ENCODE measurements around the gene BNC2. TPM values are rescaled to one million over a fixed set of nuclear protein-coding genes. Genes with fewer than 3 reads are reported as not detected.

Gene BNC2
- total and polyA plus RNA-seq, 2 of the 13 experiments (the other 11 are each of a cell fraction or from before 2014, with no cell fraction given), result not detected

- TF ChIP-seq, protein P1, sequence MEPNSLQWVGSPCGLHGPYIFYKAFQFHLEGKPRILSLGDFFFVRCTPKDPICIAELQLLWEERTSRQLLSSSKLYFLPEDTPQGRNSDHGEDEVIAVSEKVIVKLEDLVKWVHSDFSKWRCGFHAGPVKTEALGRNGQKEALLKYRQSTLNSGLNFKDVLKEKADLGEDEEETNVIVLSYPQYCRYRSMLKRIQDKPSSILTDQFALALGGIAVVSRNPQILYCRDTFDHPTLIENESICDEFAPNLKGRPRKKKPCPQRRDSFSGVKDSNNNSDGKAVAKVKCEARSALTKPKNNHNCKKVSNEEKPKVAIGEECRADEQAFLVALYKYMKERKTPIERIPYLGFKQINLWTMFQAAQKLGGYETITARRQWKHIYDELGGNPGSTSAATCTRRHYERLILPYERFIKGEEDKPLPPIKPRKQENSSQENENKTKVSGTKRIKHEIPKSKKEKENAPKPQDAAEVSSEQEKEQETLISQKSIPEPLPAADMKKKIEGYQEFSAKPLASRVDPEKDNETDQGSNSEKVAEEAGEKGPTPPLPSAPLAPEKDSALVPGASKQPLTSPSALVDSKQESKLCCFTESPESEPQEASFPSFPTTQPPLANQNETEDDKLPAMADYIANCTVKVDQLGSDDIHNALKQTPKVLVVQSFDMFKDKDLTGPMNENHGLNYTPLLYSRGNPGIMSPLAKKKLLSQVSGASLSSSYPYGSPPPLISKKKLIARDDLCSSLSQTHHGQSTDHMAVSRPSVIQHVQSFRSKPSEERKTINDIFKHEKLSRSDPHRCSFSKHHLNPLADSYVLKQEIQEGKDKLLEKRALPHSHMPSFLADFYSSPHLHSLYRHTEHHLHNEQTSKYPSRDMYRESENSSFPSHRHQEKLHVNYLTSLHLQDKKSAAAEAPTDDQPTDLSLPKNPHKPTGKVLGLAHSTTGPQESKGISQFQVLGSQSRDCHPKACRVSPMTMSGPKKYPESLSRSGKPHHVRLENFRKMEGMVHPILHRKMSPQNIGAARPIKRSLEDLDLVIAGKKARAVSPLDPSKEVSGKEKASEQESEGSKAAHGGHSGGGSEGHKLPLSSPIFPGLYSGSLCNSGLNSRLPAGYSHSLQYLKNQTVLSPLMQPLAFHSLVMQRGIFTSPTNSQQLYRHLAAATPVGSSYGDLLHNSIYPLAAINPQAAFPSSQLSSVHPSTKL (CRISPR knock-in tag; IDR thresholded peaks at IDR 0.05), result peak; percentile 48
- TF ChIP-seq ZNF382 (CRISPR knock-in tag; IDR thresholded peaks at IDR 0.05; ENCODE audit: borderline replicate concordance), result no peak
- TF ChIP-seq HNF4A (CRISPR knock-in tag; IDR thresholded peaks at IDR 0.05), result peak; percentile 71
- peak; percentile 41; the same call in 1 of the 2 replicates for TF ChIP-seq REPIN1 (CRISPR knock-in tag; IDR thresholded peaks at IDR 0.05; ENCODE audit: borderline replicate concordance, low read depth)
- TF ChIP-seq MAFK (conservative IDR thresholded peaks at IDR 0.05 in 1 of 2, IDR thresholded peaks at IDR 0.05 in 1 of 2; ENCODE audit: low read length in 2 of 2), result no peak
- TF ChIP-seq RXRB (CRISPR knock-in tag; IDR thresholded peaks at IDR 0.05; ENCODE audit: borderline replicate concordance), result 0 out of 2 replicates have a peak, but pooled peaks have one; percentile 27
- TF ChIP-seq RARA (CRISPR knock-in tag; IDR thresholded peaks at IDR 0.05), result 0 out of 2 replicates have a peak, but pooled peaks have one; percentile 40
- 0 out of 2 replicates have a peak, but pooled peaks have one; percentile 35 for TF ChIP-seq BCL6 (CRISPR knock-in tag; IDR thresholded peaks at IDR 0.05)
- TF ChIP-seq SOX5 (CRISPR knock-in tag; IDR thresholded peaks at IDR 0.05; ENCODE audit: borderline replicate concordance), result 0 out of 2 replicates have a peak, but pooled peaks have one; percentile 13
- TF ChIP-seq ZNF605 (CRISPR knock-in tag; IDR thresholded peaks at IDR 0.05), result no peak
- TF ChIP-seq ZNF33B (CRISPR knock-in tag; IDR thresholded peaks at IDR 0.05), result no peak
- TF ChIP-seq TFAP4 (IDR thresholded peaks at IDR 0.05; ENCODE audit: borderline replicate concordance, low read depth), result no peak
- no peak for TF ChIP-seq ZKSCAN5 (CRISPR knock-in tag; IDR thresholded peaks at IDR 0.05)
- no peak for TF ChIP-seq ZBTB37 (CRISPR knock-in tag; IDR thresholded peaks at IDR 0.05)
- TF ChIP-seq KAT2B (IDR thresholded peaks at IDR 0.05; ENCODE audit: borderline replicate concordance, low read depth, low read length), result peak; percentile 22; the same call in 1 of the 2 replicates
- peak; percentile 72 for TF ChIP-seq SALL1 (CRISPR knock-in tag; IDR thresholded peaks at IDR 0.05)
- no peak for TF ChIP-seq YEATS4 (CRISPR knock-in tag; IDR thresholded peaks at IDR 0.05; ENCODE audit: borderline replicate concordance)
- 0 out of 2 replicates have a peak, but pooled peaks have one; percentile 19 for TF ChIP-seq FOXA3 (CRISPR knock-in tag; IDR thresholded peaks at IDR 0.05)
- peak; percentile 97 for TF ChIP-seq ZNF205 (CRISPR knock-in tag; IDR thresholded peaks at IDR 0.05)
- TF ChIP-seq CTCF (CRISPR knock-in tag; IDR thresholded peaks at IDR 0.05), result no peak
- TF ChIP-seq ZMYM3 (CRISPR knock-in tag; IDR thresholded peaks at IDR 0.05), result 0 out of 2 replicates have a peak, but pooled peaks have one; percentile 25
- peak; percentile 48; the same call in 1 of the 2 replicates for TF ChIP-seq FOXO1 (CRISPR knock-in tag; IDR thresholded peaks at IDR 0.05)
Observed at GRCh38 chr9:16653491-16654399, 216.7 kb downstream of the BNC2 start (continued).
